CD4-positive, alpha-beta T cell (primary cell): ENCODE results near the gene LAT. TPM values are rescaled to one million over a fixed set of nuclear protein-coding genes. Genes with fewer than 3 reads are reported as not detected.
"Not testable (repeated sequence)": the region's sequence is repeated elsewhere in the genome, so short reads cannot be mapped to it uniquely, and the experiment has no call there.

Experiments
- ATAC-seq: fragments of 200-7000 bp; cut with Tn5 transposase; one replicate; pipeline ENCODE4 v1.10.0; 2022; ENCODE audit warnings: mild to moderate bottlenecking; ENCODE audit not compliant: poor library complexity
- CTCF ChIA-PET: fragments of 350-600 bp; sonication (Branson Sonifier 250); formaldehyde crosslinking; loops from one replicate; lab custom pipeline; 2021; ENCODE audit warnings: antibody characterized with exemption, inconsistent platforms; lab: Charles Lee
- POLR2A ChIA-PET: fragments of 350-600 bp; sonication (Branson Sonifier 250); formaldehyde crosslinking; loops from one replicate; lab custom pipeline; 2021; ENCODE audit warnings: antibody characterized with exemption, inconsistent platforms; lab: Charles Lee
- DNase-seq, 14 experiments: peaks; one replicate each; pipeline ENCODE4 v3.0.0-alpha.2; 2013 to 2020; ENCODE audit warnings: mixed read lengths in 2 of 14
- H3K27ac ChIP-seq, 2 donors: one replicate each; pipeline versions ENCODE4 v1.5.1 to v1.7.0; 2013; ENCODE audit warnings: low read length in 2 of 2, low read depth in 1 of 2, mild to moderate bottlenecking in 1 of 2
- H3K27me3 ChIP-seq, 2 experiments: 1 replicate in 1 of 2; 2 replicates in 1 of 2; pipeline versions ENCODE4 v1.6.1 to v1.7.0; 2013; ENCODE audit warnings: low read length in 2 of 2, control low read depth in 1 of 2, mild to moderate bottlenecking in 1 of 2, moderate library complexity in 1 of 2; ENCODE audit not compliant: insufficient read depth in 2 of 2, control insufficient read depth in 1 of 2
- H3K36me3 ChIP-seq: one replicate; pipeline ENCODE4 v1.6.1; 2013; ENCODE audit warnings: low read length, control low read depth; ENCODE audit not compliant: insufficient read depth
- H3K4me1 ChIP-seq: one replicate; pipeline ENCODE4 v1.6.1; 2013; ENCODE audit warnings: low read length, control low read depth; ENCODE audit not compliant: insufficient read depth
- H3K4me3 ChIP-seq: one replicate; pipeline ENCODE4 v1.5.1; 2013; ENCODE audit warnings: mild to moderate bottlenecking, low read length, moderate library complexity
- H3K9me3 ChIP-seq, 2 experiments: 1 replicate in 1 of 2; 2 replicates in 1 of 2; pipeline versions ENCODE4 v1.6.1 to v1.7.0; 2013; ENCODE audit warnings: low read length in 2 of 2, mild to moderate bottlenecking in 2 of 2, control low read depth in 1 of 2, moderate library complexity in 1 of 2; ENCODE audit not compliant: control insufficient read depth in 1 of 2, insufficient read depth in 1 of 2
- H3K27ac Mint-ChIP-seq: one replicate; pipeline ENCODE4 v1.8.0; 2020; ENCODE audit warnings: mixed read lengths
- H3K27me3 Mint-ChIP-seq: one replicate; pipeline ENCODE4 v1.8.0; 2021; ENCODE audit warnings: mixed read lengths
- H3K36me3 Mint-ChIP-seq: one replicate; pipeline ENCODE4 v1.8.0; 2021; ENCODE audit warnings: low read depth, mixed read lengths
- H3K4me1 Mint-ChIP-seq: one replicate; pipeline ENCODE4 v1.8.0; 2021; ENCODE audit warnings: low read depth, mixed read lengths
- H3K4me3 Mint-ChIP-seq: one replicate; pipeline ENCODE4 v1.8.0; 2020; ENCODE audit warnings: mild to moderate bottlenecking, mixed read lengths
- H3K9me3 Mint-ChIP-seq: one replicate; pipeline ENCODE4 v1.8.0; 2020; ENCODE audit warnings: mixed read lengths
- intact Hi-C, 2 experiments: fragments of 100-400 bp; cut with DNase I in 1 of 2; cut with micrococcal nuclease in 1 of 2; formaldehyde crosslinking; loops; one replicate each; pipeline versions ENCODE4 v1.15.1 to v1.9.0; 2023 to 2025; cut with DNase I, micrococcal nuclease
- total RNA-seq, 174 experiments: library from RNA in 2 of 174; stranded (reverse) in 2 of 174; gene quantifications; one replicate each; pipeline ENCODE4 v1.2.3 and lab custom pipeline; 2021 to 2026
- TF ChIP-seq, protein P1 (sequence below): fragments of 200-600 bp; IDR thresholded peaks from one replicate; pipeline ENCODE4 v1.8.0; 2022; ENCODE audit warnings: antibody characterized with exemption, mild to moderate bottlenecking

Gene LAT
- total RNA-seq, 2 experiments from 2014 or later: 156 to 160 TPM

DNA sequence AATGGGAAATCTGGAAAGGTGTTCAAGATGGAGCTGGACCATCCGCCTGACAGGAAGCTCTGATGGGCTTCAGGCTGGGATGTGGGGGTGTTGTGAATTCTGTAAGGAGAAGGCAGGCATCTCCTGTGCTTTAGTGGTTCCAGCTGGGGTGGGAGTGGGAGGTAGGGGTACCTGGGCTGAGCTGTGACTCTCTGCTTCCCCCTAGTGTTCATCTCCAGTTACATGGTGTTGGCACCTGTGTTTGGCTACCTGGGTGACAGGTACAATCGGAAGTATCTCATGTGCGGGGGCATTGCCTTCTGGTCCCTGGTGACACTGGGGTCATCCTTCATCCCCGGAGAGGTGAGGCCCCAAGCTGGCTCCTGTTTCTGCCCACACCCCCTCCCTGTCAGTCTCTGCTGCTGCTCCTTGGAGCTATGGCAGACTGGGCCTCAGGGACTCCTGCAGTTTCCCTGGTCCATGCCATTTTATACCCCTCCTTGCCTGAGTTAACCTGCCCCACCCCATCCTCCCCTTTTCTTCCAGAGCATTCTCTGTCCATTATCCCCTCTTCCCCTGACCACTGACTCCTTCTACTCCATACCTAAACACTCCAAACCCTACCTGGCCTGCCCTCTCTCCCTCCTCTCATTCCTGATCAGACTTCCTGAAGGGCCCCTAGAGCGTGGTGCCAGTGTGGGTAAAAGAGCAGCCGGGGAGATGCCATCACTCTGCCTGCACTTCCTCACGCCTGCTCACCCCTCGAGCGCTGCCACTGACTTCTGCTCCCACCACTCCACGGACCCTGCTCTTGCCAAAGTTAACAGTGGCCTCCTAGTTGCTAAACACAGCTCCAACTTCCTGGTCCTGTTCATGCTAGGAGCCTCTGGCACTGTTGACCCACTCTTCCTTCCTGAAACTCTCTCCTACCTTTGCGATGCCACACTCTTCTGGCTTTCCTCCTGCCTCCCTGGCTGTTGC is 6.9 kb upstream of the LAT start:
- CTCF ChIA-PET: interaction anchor here (0.6 to 2.4 kb wide), 10 partner anchors 10 to 131 kb away, joined by 3 to 22 read pairs (median 4); partner anchors contain the start of gene TUFM
- peaks cover 45% of the 10 kb centered on the region for H3K4me1 ChIP-seq
- H3K27ac ChIP-seq: no peak overlapping the region
- peak; percentile 34 for ATAC-seq
- peak in 5 of 14 experiments; percentile 15 to 75 (median 61) for DNase-seq
- intact Hi-C loops: no loop called here
- POLR2A ChIA-PET: interaction anchor here (0.6 to 1.9 kb wide), 7 partner anchors 9 to 155 kb away, joined by 3 to 17 read pairs (median 5); partner anchors contain the start of gene ATXN2L
- peaks cover 55% of the 10 kb centered on the region for H3K36me3 Mint-ChIP-seq
- peak overlapping the region; percentile 68 for H3K27ac Mint-ChIP-seq
- peak overlapping the region; percentile 80 for H3K4me3 Mint-ChIP-seq
- H3K4me3 ChIP-seq: no peak overlapping the region
- no peaks in the 10 kb centered on the region for H3K9me3 Mint-ChIP-seq
- TF ChIP-seq, protein P1, sequence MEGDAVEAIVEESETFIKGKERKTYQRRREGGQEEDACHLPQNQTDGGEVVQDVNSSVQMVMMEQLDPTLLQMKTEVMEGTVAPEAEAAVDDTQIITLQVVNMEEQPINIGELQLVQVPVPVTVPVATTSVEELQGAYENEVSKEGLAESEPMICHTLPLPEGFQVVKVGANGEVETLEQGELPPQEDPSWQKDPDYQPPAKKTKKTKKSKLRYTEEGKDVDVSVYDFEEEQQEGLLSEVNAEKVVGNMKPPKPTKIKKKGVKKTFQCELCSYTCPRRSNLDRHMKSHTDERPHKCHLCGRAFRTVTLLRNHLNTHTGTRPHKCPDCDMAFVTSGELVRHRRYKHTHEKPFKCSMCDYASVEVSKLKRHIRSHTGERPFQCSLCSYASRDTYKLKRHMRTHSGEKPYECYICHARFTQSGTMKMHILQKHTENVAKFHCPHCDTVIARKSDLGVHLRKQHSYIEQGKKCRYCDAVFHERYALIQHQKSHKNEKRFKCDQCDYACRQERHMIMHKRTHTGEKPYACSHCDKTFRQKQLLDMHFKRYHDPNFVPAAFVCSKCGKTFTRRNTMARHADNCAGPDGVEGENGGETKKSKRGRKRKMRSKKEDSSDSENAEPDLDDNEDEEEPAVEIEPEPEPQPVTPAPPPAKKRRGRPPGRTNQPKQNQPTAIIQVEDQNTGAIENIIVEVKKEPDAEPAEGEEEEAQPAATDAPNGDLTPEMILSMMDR: peak; percentile 67
- H3K27me3 Mint-ChIP-seq: no peaks in the 10 kb centered on the region
- peaks cover 0 to 9% of the 10 kb centered on the region in 2 experiments for H3K9me3 ChIP-seq
- peaks cover 44% of the 10 kb centered on the region for H3K4me1 Mint-ChIP-seq
- no peaks in the 10 kb centered on the region for H3K27me3 ChIP-seq
- H3K36me3 ChIP-seq: peaks cover 39% of the 10 kb centered on the region

DNA sequence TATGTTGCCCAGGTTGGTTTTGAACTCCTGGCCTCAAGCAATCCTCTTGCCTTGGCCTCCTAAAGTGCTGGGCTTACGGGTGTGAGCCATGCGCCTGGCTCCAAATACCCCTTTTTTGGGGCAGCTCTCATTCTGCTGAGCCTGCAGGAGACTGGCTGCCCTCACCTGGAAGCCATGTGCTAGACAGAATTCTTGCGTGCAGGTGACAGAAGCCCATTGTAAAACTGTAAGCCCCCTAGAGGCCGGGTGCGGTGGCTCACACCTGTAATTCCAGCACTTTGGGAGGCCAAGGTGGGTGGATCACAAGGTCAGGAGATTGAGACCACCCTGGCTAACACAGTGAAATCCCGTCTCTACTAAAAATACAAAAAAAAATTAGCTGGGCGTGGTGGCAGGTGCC is 4.5 kb upstream of the LAT start:
- peak overlapping the region; percentile 25 for H3K4me3 Mint-ChIP-seq

DNA sequence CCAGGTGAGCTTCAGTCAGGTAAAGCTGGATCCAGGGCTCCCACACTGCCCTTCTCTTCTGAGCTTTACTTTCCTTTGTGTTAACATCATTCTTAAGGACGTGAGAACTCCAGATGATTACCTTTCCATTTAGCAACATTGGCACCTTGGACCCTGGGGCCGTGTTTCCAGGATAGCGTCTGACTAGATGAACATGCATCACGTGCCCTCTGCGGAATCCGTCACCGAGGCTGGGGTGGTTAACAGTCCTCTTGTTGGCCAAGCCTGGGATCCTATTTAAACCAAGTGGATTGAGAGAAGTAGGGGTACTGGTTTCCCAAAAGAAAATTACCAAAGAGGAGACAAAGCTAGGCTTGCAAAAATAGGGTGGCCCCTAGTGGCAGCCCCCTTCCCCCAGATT is 3.9 kb upstream of the LAT start:
- DNase-seq (no peak), ATAC-seq (no peak)
- H3K9me3 ChIP-seq: peaks cover 0 to 9% of the 10 kb centered on the region in 2 experiments
- no peaks in the 10 kb centered on the region for H3K27me3 ChIP-seq
- Mint-ChIP-seq H3K27ac (no peak overlapping the region), H3K27me3 (no peaks in the 10 kb centered on the region), H3K4me1 (peaks cover 46% of the 10 kb centered on the region), H3K4me3 (no peak overlapping the region), H3K36me3 (peaks cover 71% of the 10 kb centered on the region), H3K9me3 (no peaks in the 10 kb centered on the region)
- peaks cover 42% of the 10 kb centered on the region for H3K4me1 ChIP-seq
- CTCF ChIA-PET: no interaction called here
- TF ChIP-seq, protein P1: no peak
- intact Hi-C loops: loop anchor here in 1 of 2 experiments (5.0 kb wide), 1 partner anchor 669 kb away; no protein-coding TSS in a partner anchor
- POLR2A ChIA-PET: interaction anchor here (1.1 kb wide), 1 partner anchor 33 kb away, joined by 3 read pairs; no protein-coding TSS in a partner anchor
- no peak overlapping the region for H3K4me3 ChIP-seq
- no peak overlapping the region for H3K27ac ChIP-seq
- H3K36me3 ChIP-seq: peaks cover 45% of the 10 kb centered on the region

More for the DNA sequence above, 4.5 kb upstream of the LAT start:
- H3K27me3 ChIP-seq, H3K4me3 ChIP-seq, H3K27me3 Mint-ChIP-seq, H3K9me3 ChIP-seq, DNase-seq, ATAC-seq, CTCF ChIA-PET, H3K9me3 Mint-ChIP-seq, POLR2A ChIA-PET, H3K27ac ChIP-seq, H3K27ac Mint-ChIP-seq: not testable (repeated sequence)
- intact Hi-C loops: loop anchor here in 1 of 2 experiments (5.0 kb wide), 1 partner anchor 668 kb away; no protein-coding TSS in a partner anchor
- H3K4me1 ChIP-seq: peaks cover 48% of the 10 kb centered on the region
- Mint-ChIP-seq H3K36me3 (peaks cover 65% of the 10 kb centered on the region), H3K4me1 (peaks cover 45% of the 10 kb centered on the region)
- H3K36me3 ChIP-seq: peaks cover 45% of the 10 kb centered on the region
